SW 1271 (cell line): Measurements from ENCODE around the gene PTCHD4.
A peak's percentile ranks its signal among the peaks of the same experiment; 100 is the strongest.
"Not testable (repeated sequence)": the region's sequence is repeated elsewhere in the genome, so short reads cannot be mapped to it uniquely, and the experiment has no call there.

ENCODE experiments used
- DNase-seq, 2 experiments: peaks; one replicate each; lab custom pipeline; 2025; lab: John Stamatoyannopoulos, UW

The PTCHD4 gene

DNA sequence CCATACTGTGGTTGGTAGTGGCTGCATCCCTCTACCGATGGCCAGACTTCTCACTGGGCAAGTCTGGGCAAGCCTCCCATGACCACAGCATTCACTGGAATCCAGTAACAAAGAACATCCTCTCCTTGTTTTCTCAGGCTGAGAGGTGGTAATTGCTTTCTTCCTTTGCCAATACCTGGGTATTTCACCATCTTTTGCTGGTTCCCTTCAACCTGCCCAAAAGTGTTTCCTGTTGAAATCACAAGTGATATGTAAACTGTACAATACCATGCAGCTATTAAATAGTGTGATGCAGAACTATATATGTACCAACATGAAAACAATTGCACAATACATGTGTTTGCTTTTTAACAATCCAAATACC, at the start of gene PTCHD4:
TSS of gene PTCHD4 (minus strand) at position 55 of the 364 bp plus-strand sequence. CDS start 42,240 bp downstream, outside the sequence.
- DNase-seq, result peak in 1 of 2 experiments; percentile 39

DNA sequence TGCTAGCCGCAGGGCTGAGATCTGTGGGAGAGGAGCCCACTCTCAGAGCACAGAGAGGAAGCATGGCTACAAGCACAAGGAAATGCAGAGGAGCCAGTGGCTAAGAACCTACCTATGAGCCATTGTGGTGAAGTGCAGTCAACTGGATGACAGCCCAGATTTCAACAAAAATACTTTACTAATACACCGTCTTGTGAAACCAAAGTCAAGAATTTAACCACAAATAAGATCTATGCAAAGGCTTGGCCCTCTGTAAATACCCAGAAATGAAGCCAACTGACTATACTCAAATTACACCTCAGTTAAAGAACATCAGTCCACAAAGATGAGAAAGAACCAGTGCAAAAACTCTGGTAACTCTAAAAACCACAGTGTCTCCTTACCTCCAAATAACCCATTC, 40.1 kb upstream of the PTCHD4 start:
- no peak for DNase-seq

DNA sequence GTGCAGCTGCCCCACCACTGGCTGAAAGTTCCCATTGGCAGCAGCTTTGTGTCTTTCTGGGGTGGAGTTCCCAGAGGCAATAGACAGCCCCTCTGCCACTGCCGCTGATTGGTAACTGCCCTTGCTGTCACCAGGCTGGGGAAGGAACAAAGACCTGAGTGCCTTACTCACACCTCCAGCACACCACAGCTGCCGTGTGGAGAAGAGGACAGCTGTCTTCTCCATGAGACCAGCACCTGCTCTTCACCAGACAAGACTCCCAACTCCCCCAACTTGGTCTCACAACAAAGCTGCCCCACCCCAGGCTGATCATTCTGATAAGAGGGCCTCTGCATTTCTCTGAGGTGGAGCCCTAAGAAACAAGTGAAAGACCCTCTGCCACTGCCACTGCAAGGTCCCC, 39.7 kb upstream of the PTCHD4 start:
- no peak for DNase-seq

DNA sequence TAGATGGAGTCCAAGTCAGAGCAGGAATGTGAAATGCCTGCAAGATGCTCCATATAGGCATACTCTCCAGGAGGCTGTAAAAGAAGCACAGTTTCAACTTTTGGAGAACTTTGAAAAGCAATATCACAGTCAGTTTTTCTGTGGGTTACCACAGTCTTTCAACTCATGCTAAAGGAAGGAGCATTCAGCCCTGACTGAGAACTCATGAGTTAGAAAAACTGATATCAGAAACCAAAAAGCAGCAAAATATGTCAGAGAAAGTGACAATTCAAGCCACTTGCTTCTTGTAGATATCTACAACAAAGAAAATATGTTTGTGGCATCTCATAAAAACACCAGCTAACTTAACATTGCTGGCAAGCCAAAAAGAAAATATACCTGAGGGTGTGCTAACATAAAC, 36.1 kb upstream of the PTCHD4 start:
- no peak for DNase-seq

DNA sequence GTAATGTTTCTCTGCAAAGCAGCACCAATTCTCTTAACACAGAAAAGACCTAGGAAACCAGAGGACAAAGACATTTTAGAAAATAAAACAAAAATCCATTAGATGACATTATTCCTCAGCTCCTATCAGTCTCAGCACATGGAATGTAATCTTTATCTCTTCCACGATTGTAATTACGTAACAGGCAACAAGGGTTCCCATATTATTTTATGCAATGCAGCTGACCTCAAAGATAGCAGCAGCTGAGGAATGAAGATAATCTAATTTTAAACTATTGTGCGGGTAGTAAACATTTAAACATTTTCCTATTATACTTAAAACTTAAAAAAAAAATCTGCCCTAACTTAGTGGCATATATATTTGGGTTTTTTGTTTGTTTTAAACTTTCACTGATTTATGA, 33.0 kb upstream of the PTCHD4 start:
- no peak for DNase-seq

DNA sequence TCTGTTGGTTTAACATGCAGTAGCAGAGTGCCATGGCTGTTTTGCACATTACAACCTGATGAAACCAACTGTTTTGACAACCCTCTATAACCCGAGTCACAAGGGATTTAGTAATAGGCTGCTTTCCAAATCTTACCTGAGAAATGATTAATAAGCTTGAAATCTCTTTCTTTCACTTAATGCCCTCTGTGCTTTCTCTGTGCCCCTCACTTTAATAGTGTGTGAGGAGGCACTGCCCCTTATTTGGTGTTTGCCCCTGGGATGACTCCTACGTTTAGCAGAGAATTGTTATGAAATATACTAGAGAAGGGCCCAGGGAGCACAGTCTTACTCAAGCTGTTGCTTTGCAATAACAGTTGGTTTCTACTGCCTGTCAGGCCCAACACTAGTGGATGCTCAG, 31.0 kb upstream of the PTCHD4 start:
- no peak for DNase-seq

DNA sequence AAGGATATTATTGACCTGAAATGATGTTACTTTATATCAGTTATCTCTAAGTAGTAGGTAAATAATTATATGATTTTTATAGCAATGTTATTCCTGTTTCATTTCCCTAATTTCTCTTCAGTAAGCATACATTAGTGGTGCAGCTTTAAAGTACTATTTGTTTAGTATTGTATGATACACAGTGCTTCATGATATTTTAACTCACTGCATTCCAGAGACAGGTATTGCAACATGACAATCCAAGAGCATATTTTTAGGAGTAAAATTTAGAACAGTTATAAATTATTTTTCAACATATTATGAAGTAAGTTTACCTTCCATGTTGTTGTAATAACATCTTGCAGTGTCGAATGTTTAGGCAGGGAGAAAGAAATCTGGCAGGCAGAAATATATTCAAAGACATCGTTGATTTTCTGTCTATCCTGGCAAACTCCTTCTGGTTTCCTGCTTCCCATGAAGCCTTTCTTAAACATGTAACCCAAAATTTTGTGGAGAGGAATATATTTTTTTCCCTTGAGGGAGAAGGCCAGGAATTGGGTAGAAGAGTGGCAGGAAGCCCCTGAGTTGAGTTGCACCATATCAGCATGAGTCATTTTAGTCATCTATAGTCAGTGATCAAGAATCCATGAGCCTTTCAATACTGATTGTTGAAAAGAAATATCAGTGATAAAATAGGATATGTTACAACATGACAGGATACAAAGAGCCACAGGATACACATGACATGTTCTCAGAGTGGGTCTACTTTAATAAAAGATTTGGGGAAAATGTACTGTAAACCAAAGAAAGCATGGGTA, 29.0 kb upstream of the PTCHD4 start:
- DNase-seq, result no peak

DNA sequence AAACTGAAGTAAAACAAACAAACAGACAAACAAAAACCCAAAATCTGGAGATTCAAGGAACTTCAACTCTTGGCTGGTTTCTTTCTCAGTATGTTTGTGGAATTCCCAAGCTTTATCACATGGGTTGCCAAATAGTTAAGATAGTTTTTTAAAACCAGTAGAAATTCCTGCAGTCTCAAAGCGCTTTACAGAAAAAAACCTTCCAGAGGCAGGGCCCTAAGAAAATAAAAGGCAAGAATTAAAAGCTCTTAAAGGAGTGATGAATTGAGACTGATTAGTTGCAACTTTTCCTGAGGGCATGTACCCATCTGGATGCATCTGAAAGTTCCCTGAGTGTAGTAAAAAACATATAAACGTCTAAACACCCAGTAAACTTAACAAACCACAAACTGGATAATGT, 25.9 kb upstream of the PTCHD4 start:
- DNase-seq, result no peak

DNA sequence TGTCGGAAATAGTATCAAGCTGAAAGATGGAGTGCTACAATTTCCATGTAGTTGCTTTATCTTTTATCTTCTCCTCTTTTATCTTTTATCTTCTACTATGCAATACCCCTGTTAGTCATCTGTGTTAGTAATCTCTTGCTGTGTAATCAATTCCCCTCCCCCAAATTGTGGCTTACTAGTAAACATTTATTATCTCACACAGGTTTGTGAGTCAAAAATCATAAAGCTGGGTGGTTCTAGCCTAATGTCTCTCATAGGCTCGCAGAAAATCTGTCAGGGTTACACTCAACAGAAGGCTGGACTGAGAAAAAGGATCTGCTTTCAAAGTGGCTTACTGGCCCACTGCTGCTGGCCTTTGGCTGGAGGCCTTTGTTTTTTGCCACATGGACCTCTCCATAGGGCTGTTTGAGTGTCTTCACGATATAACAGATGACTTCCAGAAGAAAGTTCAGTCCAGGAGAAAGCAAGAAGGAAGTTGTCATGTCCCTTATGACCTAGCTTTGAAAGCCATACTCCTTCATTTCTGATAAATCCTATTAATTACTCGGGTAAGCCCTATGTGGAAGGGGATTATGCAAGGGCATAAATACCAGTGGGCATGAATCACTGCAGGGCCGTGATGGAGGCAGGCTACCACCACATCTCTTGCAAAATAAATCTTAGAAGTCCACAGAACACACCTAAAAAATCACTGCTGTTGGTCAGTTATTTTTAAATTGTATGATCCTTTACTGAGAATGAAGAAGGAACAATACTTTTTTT, 24.5 kb upstream of the PTCHD4 start:
- peak in 1 of 2 experiments; percentile 10 for DNase-seq

DNA sequence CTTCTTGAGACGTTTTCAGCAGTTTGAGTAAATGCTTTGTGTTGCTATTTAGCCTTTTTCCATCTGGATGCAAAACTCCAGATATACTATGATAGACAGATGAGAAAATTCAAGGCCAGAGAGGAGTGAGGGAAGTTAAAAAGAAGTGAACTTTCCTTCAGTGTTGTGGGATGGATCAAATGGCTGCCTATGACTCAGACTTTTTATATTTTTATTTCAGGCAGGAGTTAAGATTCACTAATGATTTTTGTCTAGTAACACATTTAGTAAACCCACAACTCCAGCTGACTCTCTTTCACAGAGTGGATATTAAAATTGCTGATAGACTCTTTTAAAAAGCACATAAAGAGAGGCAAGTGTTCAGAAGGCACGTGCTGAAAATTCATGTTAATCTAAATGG, 23.2 kb upstream of the PTCHD4 start:
- DNase-seq, result no peak

DNA sequence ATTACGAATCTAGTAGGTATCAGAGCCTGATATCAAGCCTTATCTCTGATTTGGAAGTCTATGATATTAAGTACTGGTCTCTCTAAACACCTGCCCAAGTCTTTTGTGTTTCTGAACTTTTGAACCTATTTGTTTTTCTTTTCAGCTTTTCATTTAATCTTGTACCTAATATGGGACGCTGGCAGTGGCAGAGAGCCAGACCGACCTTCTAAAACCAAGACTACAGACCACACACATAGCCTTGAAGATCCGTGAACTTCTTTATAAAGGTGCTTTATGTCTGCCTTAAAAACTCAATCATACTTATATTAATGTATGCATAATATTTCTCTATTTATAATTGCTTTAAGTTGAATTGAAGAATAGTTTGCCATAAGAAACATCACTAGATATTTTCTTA, 12.6 kb upstream of the PTCHD4 start:
- DNase-seq, result no peak

DNA sequence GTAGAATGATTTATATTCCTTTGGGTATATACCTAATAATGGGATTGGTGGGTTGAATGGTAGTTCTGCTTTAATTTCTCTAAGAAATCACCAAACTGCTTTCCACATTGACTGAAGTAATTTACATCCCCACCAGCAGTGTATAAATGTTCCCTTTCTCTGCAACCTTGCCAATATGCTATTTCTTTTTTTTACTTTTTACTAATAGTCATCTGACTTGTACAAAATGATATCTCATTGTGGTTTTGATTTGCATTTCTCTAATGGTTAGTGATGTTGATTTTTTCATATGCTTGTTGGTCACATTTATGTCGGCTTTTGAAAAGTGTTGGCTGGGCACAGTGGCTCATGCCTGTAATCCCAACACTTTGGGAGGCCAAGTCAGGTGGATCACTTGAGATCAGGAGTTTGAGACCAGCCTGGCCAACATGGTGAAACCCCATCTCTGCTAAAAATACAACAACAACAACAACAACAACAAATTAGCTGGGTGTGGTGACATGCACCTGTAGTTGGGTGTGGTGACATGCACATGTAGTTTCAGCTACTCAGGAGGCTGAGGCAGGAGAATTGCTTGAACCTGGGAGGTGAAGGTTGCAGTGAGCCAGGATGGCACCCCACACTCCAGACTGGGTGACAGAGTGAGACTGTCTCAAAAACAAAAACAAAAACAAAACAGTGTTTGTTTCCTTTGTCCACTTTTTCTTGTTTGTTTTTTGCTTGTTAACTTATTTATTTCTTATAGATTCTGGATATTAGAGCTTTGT, 11.2 kb upstream of the PTCHD4 start:
- not testable (repeated sequence) for DNase-seq

DNA sequence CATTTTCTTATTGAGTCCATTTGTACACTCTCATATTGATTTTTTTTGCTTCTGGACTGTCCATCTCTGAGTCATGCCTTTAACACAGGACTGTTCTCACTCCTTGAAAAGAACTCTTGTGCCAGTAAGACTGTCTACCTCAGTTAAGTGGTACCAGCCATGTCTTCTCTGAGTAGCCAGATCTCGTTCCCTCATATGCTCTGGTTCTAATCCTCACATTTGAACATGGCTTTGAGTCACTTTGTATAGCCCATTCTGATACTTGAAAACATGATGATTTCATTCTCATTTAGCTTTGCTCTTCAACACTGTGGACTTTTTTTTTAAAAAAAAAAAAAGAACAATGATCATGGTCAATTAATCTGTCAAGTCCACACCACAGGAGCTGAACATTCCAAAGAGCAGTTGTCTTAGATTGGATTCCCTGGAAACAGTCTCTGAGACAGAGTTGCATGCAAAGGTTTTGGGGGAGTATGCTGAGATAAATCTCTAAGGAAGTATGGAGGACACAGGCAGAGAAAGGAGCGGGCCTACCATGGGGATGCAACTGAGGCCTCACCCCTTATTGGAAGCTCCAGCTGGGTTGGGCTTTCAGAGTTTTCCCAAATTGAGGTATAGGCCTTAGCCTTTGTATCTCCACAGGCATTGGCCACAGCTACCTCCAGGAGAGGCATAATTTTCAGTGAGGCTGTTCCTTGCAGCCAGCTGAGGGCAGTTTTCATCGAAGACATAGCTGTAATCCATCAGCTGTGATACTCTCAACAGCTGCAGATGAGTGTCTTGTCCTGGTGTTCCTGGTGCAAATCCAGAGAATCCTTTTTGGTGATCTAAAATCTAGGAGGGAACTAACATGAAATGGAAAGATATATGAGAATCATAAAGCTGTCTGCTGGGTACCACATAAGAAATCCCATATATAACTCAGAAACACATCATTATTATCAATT, 6.0 kb upstream of the PTCHD4 start:
- DNase-seq, result no peak

DNA sequence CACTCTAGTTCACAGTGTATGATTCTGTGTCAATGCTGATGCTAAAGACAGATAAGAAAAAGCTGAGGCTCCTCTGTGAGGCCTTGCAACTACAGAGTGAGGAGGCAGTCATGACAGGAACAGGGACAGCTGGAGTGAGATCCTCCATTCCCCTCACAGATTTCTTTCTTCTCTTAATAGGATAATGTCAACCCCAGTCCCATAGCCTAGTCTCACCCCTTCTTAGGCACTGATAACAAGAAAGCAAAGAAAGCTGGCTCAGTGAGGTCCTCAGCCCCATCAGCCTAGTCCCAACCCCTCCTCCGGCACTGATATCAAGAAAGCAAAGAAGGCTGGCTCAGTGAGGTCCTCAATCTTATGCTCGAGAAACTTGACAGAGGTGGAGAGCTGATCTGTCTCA, 2.1 kb upstream of the PTCHD4 start:
- DNase-seq, result no peak

DNA sequence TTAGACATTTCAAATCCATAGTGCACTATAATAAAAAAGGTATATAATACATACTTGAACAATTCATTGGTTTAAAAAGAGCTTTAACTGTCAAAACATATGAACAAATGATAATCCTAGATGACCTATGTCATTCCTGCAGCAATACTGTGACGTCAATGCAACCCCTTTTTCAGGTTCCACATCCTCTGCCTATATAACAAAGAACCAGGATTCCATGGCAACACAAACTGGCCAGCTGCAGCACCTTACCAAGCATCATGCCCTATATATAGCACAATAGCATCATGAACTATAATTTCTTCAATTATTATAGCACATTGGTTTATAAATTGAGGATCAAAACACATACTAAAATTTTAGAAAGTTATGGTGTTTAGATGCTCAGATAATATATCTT, 578 bp upstream of the PTCHD4 start:
- DNase-seq, result no peak

DNA sequence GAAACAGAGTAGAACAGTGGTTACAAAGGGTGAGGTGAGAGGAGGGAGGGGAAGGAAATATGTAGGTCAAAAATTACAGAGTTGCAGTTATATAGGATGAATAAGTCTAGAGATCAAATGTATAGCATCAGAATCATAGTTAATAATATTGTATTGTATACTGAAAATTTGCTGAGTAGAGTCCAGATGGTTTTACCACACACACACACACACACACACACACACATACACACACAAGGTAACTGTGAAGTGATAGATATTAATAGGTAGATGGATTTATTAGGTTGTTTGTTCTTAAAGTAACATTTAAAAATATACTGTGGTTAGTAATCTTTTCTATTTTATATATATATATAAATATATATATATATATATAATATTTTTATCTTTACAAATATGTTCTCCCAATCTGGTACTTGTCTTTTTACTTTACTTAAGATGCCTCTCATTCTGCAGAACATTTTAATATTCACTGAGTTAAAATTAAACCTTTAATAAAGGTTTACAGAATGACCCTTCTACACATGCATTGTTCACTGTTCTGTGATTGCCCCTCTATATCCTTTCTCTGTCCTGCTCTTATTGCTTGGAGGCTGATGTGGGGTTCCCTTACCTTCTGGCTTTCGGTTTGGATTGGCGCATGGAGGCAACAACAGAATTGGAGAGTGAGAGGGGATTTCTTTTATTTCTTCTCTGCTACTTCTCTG, 408 bp downstream of the PTCHD4 start:
- no peak for DNase-seq

DNA sequence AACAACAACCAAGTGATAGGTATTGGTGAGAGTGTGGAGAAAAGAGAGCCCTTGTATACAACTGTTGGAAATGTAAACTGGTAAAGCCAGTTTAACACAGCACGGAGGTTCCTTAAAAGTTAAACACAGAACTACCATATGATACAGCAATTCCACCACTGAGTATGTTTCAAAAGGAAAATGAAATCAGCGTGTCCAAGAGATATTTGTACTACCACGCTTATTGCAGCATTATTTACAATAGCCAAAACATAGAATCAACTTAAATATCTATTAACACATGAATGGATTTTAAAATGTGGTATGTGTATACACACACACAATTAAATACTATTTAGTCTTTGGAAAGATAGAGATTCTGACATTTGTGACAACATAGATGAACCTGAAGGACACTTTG, 1.1 kb downstream of the PTCHD4 start:
- DNase-seq, result no peak

DNA sequence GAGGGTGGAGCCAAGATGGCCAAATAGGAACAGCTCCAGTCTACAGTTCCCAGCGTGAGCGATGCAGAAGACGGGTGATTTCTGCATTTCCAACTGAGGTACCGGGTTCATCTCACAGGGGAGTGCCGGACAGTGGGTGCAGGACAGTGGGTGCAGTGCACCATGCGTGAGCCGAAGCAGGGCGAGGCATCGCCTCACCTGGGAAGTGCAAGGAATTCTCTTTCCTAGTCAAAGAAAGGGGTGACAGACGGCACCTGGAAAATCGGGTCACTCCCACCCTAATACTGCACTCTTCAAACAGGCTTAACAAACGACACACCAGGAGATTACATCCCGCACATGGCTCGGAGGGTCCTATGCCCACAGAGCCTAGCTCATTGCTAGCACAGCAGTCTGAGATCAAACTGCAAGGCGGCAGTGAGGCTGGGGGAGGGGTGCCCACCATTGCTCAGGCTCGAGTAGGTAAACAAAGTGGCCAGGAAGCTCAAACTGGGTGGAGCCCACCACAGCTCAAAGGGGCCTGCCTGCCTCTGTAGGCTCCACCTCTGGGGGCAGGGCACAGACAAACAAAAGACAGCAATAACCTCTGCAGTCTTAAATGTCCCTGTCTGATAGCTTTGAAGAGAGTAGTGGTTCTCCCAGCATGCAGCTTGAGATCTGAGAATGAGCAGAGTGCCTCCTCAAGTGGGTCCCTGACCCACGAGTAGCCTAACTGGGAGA, 8.4 kb downstream of the PTCHD4 start:
- DNase-seq, result not testable (repeated sequence)

DNA sequence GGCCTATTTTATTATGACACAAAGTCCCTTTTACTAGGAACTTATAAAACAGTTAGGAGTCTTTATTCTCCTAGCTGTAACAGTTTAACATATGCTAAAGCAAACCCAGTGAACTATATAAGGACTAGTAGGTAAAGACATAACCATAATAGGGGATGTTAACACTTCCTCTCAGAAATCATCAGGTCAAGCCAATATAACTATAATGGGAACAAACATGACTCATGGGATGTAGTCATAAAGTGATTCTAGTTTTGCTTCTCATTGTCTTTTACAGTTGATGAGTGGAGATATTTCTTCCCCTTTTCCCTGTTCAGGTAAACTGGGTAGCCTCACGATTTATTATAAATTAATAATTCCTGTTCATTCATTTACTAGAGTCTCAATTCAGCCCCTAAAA, 9.7 kb downstream of the PTCHD4 start:
- no peak for DNase-seq

DNA sequence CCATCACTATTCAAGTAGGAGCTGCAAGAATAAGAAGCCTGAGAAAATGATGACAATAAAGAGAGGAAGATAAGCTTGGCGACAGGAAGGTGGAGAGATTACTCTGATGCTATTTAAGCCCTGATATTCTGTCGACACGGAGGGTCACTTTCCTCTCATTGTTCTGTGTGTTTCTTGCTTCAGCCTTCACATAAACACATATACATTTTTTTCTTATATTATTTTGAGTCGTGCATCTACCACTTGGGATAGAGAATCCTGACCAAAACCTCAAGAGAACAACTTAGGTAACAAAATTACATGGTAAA, 10.5 kb downstream of the PTCHD4 start:
- DNase-seq, result no peak
